Muscle of leg (tissue), 11 donors: ENCODE measurements around the gene DLGAP1. TPM values are rescaled to one million over a fixed set of nuclear protein-coding genes. Genes with fewer than 3 reads are reported as not detected.

Experiments
- DNase-seq: peaks from one replicate; pipeline ENCODE4 v3.0.0; 2013
- H3K27ac ChIP-seq: one replicate; pipeline ENCODE4 v1.5.1; 2013; ENCODE audit warnings: mild to moderate bottlenecking, low read length, control low read depth
- H3K27me3 ChIP-seq: one replicate; pipeline ENCODE4 v1.6.1; 2013; ENCODE audit warnings: low read length; ENCODE audit not compliant: control insufficient read depth, insufficient read depth
- H3K36me3 ChIP-seq: one replicate; pipeline ENCODE4 v1.6.1; 2013; ENCODE audit warnings: low read length; ENCODE audit not compliant: control insufficient read depth, insufficient read depth
- H3K4me1 ChIP-seq: one replicate; pipeline ENCODE4 v1.6.1; 2013; ENCODE audit warnings: low read length; ENCODE audit not compliant: control insufficient read depth, insufficient read depth
- H3K4me3 ChIP-seq: one replicate; pipeline ENCODE4 v1.5.1; 2013; ENCODE audit warnings: low read length, control low read depth
- H3K9me3 ChIP-seq: replicated peaks from 2 replicates; pipeline ENCODE4 v1.6.1; 2013; ENCODE audit warnings: low read depth, low read length; ENCODE audit not compliant: control insufficient read depth
- WGBS: methylation state at CpG from one replicate; pipeline ENCODE4 v1.1.5; 2013; ENCODE audit warnings: missing lambda C conversion rate; ENCODE audit not compliant: insufficient coverage; 5-methylcytosine and 5-hydroxymethylcytosine counted together
- polyA plus RNA-seq, 8 donors: library from polyadenylated mRNA; unstranded; fragments of 120-200 nt; gene quantifications; one replicate each; pipeline versions ENCODE4 v1.2.1 to v1.2.3, GENCODE V29; 2013; ENCODE audit warnings: inconsistent platforms in 1 of 8, low replicate concordance in 1 of 8; ENCODE audit not compliant: insufficient read length in 8 of 8, insufficient read depth in 1 of 8
- total RNA-seq: library from RNA; stranded (reverse); fragments of 120-200 nt; gene quantifications from one replicate; pipeline ENCODE4 v1.2.4, GENCODE V29; 2013

DLGAP1 gene
- total and polyA plus RNA-seq, 9 donors = 0.87 to 3.1 (median 1.8) TPM

- no peaks in the 10 kb centered on the region for H3K4me1 ChIP-seq
- H3K27me3 ChIP-seq = no peaks in the 10 kb centered on the region
- no peak for DNase-seq
- no peaks in the 10 kb centered on the region for H3K36me3 ChIP-seq
- H3K27ac ChIP-seq = no peak overlapping the region
- H3K4me3 ChIP-seq = no peak overlapping the region
- no peaks in the 10 kb centered on the region for H3K9me3 ChIP-seq
These were observed 543.7 kb downstream of the DLGAP1 start for GRCh38 chr18:3911413-3911812.

- H3K4me1 ChIP-seq = no peaks in the 10 kb centered on the region
- WGBS = no CpG with 5 or more reads among the region's 4 CpGs
- no peak overlapping the region for H3K27ac ChIP-seq
- H3K36me3 ChIP-seq = no peaks in the 10 kb centered on the region
- H3K27me3 ChIP-seq = no peaks in the 10 kb centered on the region
- H3K9me3 ChIP-seq = no peaks in the 10 kb centered on the region
- no peak overlapping the region for H3K4me3 ChIP-seq
- DNase-seq = no peak
These were observed 544.6 kb downstream of the DLGAP1 start for GRCh38 chr18:3910512-3910911.

DNA sequence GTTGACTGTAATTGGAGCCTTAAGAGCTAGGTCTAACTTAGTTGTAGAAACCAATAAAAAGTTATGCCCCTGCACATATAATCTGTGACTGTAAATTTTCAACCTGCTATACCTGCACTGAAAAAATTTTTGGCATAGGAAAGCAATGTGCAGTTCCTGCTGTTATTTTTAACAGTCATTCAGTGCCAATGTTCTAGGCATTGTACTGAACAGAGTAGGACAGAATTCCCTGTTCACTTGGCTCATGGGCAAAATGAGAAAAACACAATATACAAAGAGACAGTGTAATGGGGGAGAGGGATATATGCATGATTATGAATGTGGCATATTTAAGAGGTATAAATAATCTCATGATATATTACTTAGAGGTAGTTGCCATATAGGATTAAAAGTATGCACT is 547.2 kb downstream of the DLGAP1 start:
- H3K36me3 ChIP-seq = no peaks in the 10 kb centered on the region
- no peak overlapping the region for H3K4me3 ChIP-seq
- no peak overlapping the region for H3K27ac ChIP-seq
- no peaks in the 10 kb centered on the region for H3K4me1 ChIP-seq
- H3K27me3 ChIP-seq = no peaks in the 10 kb centered on the region
- DNase-seq = no peak
- H3K9me3 ChIP-seq = no peaks in the 10 kb centered on the region

DNA sequence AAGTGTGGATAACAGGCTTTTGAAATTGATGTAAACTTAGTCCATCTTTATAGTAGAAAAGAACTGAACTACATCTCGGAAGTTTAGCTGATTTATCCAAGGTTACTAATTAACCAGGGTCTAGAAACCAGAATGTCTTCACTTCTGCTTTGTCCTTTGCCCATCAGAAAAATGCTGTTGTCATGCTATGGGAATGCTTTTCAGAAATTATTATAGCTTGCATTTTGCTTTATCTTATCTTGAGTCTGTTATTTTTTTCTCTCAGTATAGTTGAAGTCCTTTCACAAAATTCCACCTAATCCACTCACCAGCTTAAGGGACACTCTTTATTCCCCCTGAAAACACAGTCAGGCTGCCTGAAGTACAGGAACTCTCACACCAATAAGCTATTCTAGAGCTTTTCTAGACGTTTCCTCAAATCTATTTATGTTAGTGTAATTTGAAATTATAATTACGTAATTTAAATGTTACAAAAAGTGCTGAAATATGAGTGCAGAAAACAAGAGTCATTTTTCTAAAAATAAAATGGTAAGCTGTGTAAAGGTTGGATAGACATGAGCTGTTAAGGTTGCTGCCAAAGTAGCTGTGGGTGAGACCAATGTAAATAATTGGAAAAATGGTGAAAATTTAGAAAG is 548.9 kb downstream of the DLGAP1 start:
- no CpG with 5 or more reads among the region's 3 CpGs for WGBS
- Histone ChIP-seq H3K4me1 (no peaks in the 10 kb centered on the region), H3K4me3 (no peak overlapping the region), H3K27me3 (no peaks in the 10 kb centered on the region), H3K36me3 (no peaks in the 10 kb centered on the region), H3K27ac (no peak overlapping the region), H3K9me3 (no peaks in the 10 kb centered on the region)
- no peak for DNase-seq

GRCh38 chr18:3903337-3903736 is 551.8 kb downstream of the DLGAP1 start:
- Histone ChIP-seq H3K4me3 (no peak overlapping the region), H3K9me3 (no peaks in the 10 kb centered on the region), H3K4me1 (no peaks in the 10 kb centered on the region), H3K36me3 (no peaks in the 10 kb centered on the region), H3K27me3 (no peaks in the 10 kb centered on the region), H3K27ac (no peak overlapping the region)
- WGBS = no CpG with 5 or more reads among the region's 2 CpGs
- no peak for DNase-seq

- Histone ChIP-seq H3K4me1 (no peaks in the 10 kb centered on the region), H3K27me3 (no peaks in the 10 kb centered on the region), H3K27ac (no peak overlapping the region), H3K4me3 (no peak overlapping the region), H3K36me3 (no peaks in the 10 kb centered on the region), H3K9me3 (no peaks in the 10 kb centered on the region)
- DNase-seq = no peak
- 67% methylated on average over 1 of the region's 2 CpGs for WGBS
These were observed 552.4 kb downstream of the DLGAP1 start for GRCh38 chr18:3902676-3903075.

DNA sequence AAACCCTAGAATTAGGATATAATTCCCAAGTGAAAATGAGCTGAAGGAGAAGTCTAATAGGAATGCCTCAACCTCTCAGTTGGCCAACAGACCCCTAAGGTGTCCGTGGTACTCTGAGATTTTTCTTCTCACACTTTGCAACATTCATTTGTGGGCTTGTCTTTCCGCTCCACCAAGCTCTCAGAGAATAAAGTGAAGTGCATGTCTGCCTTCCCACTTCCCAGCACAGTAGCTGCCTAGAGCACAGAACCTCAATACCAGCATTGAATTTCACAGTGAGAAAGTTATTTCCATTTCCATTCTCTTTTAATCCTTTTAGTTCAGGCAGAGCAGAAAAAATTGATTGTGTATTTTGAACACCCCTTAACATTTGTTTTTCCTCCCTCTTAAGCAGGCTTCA is 553.3 kb downstream of the DLGAP1 start:
- Histone ChIP-seq H3K9me3 (no peaks in the 10 kb centered on the region), H3K4me3 (no peak overlapping the region), H3K4me1 (no peaks in the 10 kb centered on the region), H3K27ac (no peak overlapping the region), H3K27me3 (no peaks in the 10 kb centered on the region), H3K36me3 (no peaks in the 10 kb centered on the region)
- no peak for DNase-seq
- WGBS = 90% methylated on average over 2 of the region's 2 CpGs

GRCh38 chr18:3901042-3901441 is 554.1 kb downstream of the DLGAP1 start:
- DNase-seq = no peak
- Histone ChIP-seq H3K4me3 (no peak overlapping the region), H3K9me3 (no peaks in the 10 kb centered on the region), H3K4me1 (no peaks in the 10 kb centered on the region), H3K27me3 (no peaks in the 10 kb centered on the region), H3K36me3 (no peaks in the 10 kb centered on the region), H3K27ac (no peak overlapping the region)
- 79% methylated on average over 7 of the region's 8 CpGs for WGBS

DNA sequence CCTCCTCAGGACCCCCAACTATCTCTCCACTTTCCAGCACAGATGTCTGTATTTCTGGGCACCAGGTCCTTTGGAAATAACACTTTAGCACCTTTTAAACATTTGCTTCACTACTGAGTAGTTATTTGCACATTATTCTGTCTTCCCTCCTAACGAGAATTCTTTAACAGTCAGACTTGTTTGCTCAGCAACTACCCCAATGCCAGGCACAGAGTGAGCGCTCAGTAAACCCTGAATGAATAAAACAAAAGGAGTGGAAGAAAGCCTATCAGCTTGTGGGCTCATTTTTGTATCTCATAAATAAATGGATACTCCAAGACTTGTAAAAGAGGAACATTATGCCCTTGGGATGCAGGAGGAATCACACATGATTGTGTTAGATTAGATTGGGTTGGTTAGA is 554.8 kb downstream of the DLGAP1 start:
- Histone ChIP-seq H3K27ac (no peak overlapping the region), H3K36me3 (no peaks in the 10 kb centered on the region), H3K4me1 (no peaks in the 10 kb centered on the region), H3K9me3 (no peaks in the 10 kb centered on the region), H3K4me3 (no peak overlapping the region), H3K27me3 (no peaks in the 10 kb centered on the region)
- no peak for DNase-seq
- WGBS = no CpG with 5 or more reads among the region's 2 CpGs

- Histone ChIP-seq H3K4me1 (no peaks in the 10 kb centered on the region), H3K27me3 (no peaks in the 10 kb centered on the region), H3K9me3 (no peaks in the 10 kb centered on the region), H3K4me3 (no peak overlapping the region), H3K36me3 (no peaks in the 10 kb centered on the region), H3K27ac (no peak overlapping the region)
- WGBS = 86% methylated on average over 1 of the region's 4 CpGs
- DNase-seq = no peak
These were observed 556.1 kb downstream of the DLGAP1 start for GRCh38 chr18:3898861-3899613.
